Activated T-cell treated with anti-CD3 and anti-CD28 coated beads, Interleukin-2, amount 50 U/mL, for 48 hours (primary cell): Measurements from ENCODE around the gene FAHD2B.
"Not testable (repeated sequence)": the region's sequence is repeated elsewhere in the genome, so short reads cannot be mapped to it uniquely, and the experiment has no call there.

Source experiments
- DNase-seq, 2 experiments: peaks; one replicate each; pipeline ENCODE4 v3.0.0-alpha.2; 2020

Gene FAHD2B, protein sequence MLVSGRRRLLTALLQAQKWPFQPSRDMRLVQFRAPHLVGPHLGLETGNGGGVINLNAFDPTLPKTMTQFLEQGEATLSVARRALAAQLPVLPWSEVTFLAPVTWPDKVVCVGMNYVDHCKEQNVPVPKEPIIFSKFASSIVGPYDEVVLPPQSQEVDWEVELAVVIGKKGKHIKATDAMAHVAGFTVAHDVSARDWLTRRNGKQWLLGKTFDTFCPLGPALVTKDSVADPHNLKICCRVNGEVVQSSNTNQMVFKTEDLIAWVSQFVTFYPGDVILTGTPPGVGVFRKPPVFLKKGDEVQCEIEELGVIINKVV

GRCh38 chr2:97094772-97095611 lies at the start of gene FAHD2B:
Gene FAHD2B, minus strand, starts transcription at chr2:97094882. Its CDS starts 3,176 bp downstream, at chr2:97091706.
- peak; percentile 80 to 87 for DNase-seq

DNA sequence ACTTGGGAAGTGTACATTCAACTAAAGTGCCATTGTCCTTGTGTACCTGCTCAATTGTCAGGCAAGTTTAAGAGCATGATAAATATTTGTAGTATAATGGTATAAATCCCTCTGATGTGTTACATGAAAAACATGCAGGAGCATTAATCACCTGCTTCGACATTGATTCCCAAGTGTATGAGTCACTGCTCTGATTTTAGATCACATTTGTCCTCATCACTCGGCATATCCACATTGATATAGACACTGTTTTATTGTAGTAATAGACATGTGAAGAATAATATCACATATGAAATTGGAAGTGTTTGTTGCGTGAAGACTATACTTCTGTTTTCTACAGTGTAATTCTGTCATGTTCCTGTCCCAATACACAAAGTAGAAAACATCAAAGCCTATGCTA lies 49.3 kb upstream of the FAHD2B start:
- DNase-seq, result not testable (repeated sequence)

DNA sequence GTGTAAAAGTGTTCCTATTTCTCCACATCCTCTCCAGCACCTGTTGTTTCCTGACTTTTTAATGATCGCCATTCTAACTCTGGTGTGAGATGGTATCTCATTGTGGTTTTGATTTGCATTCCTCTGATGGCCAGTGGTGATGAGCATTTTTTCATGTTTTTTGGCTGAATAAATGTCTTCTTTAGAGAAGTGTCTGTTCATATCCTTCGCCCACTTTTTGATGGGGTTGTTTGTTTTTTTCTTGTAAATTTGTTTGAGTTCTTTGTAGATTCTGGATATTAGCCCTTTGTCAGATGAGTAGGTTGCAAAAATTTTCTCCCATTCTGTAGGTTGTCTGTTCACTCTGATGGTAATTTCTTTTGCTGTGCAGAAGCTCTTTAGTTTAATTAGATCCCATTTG lies 34.4 kb upstream of the FAHD2B start:
- DNase-seq, result not testable (repeated sequence)

DNA sequence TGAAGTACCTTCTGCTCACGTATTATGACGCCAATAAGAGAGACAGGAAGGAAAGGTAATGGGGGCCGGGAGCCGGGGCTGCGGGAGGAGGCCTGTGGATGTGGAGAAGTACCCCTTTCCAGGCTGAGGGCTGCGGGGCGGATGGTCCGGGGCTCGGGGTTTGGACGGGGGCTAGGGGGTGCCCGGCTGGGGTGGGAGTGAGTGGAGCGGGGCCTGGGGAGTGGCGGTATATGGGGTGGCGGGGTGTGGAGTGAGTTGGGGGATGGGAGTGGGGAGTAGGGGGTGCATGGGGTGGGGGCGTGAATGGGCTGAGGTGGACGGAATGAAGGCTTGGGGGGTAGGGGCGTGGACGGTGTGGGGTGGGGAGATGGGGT lies 19.2 kb upstream of the FAHD2B start:
- DNase-seq, result not testable (repeated sequence)

GRCh38 chr2:97113050-97113881 lies 18.6 kb upstream of the FAHD2B start, which contains the start of gene ANKRD36:
Gene ANKRD36, plus strand, starts transcription at chr2:97113153. Its CDS starts 587 bp downstream, at chr2:97113740.
- peak; percentile 90 to 93 for DNase-seq

DNA sequence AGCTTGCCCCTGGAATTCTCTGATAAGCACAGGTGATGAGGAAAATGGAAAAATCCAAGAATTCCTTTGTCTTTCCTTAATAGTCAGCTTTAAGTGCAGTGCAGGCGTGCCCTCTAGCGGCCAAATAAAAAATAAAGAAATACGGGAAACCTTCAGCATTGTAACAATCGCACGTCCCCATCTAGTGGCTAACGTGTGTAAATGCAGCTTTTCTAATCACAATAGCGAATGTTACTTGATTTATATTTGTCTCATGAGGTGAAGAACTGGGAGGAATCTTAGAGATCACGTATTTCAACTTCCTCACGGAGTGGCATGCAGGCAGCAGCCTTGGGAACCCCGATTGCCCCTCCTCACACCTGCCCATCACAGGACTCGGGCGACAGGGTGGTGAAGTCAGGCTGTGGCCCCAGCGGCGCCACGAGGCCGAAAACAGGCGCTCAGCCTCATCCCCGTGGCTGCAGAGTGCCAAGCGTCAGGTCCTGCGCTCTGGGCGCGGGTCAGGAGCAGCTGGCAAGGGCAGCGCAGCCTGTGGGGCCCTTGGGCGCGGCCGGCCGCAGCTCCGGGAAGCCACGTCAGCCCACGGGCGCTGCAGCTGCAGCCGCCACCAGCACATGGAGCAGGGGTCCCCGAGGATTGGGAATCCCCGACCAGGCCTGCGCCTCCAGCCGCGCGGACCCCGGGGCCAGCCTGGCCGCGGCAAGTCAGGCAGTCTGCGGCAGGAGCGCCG lies 17.8 kb upstream of the FAHD2B start:
- DNase-seq, result peak; percentile 76 to 77

- not testable (repeated sequence) for DNase-seq
These were observed 16.6 kb upstream of the FAHD2B start for GRCh38 chr2:97111246-97111645.

- not testable (repeated sequence) for DNase-seq
These were observed 12.2 kb upstream of the FAHD2B start for GRCh38 chr2:97106878-97107277.

- DNase-seq, result not testable (repeated sequence)
These were observed 4.2 kb upstream of the FAHD2B start for GRCh38 chr2:97098786-97099372.

DNA sequence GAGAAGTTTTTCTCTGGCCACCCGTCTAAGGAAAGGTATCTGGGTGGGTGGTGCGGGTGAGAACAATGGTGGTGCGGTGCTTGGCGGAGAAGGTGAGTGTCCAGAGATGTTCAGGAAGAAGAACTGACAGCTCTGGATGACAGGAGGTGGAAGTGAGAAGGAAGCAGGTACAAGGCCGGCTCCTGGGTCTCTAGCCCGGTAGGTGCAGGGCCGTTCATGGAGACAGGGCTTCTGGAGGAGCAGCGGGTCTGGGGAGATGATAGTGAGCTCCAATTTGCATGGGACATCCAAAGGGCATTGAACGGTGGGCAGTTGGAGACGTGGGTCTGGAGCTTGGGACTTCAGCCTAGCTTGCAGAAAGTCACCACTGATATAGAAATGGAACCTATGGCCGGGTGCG lies 979 bp upstream of the FAHD2B start:
- no peak for DNase-seq

- not testable (repeated sequence) for DNase-seq
These were observed 505 bp downstream of the FAHD2B start for GRCh38 chr2:97093983-97094771.

DNA sequence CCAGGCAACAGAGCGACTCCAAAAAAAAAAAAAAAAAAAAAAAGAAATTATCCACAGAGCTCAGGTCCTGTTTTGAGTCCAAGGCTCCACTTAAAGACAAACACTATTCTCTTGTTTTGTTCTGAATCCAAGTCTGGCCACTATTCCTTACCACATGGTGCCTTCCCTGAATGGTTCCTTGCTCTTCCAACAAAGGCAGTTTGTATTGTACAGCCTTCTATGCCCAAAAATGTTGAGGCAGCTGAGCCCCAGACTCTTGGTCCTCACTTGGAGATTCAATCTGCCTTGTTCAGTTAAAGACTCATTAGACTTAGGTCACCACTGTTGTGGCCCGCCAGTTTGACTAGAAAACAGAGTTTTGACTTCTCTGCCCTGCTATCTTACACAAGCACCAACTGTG lies 1.7 kb downstream of the FAHD2B start:
- DNase-seq, result not testable (repeated sequence)

DNA sequence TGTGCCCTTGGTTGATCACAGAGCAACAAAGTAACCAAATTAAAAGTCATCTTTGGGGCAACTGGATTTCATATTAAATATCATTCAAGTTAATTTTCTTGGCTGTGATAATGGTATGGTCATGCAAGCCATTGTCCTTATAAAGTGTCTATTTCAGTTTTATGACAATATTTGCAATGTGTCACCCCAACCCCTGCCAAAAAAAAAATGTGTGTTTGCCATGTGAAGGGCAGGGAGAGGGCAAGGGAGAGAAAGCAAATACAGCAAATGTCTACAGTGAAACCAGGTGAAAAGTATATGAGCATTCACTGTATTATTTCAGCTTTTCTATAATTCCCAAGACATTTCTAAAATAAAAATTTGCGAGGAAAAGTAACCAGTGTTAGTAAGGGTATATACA lies 6.0 kb downstream of the FAHD2B start:
- DNase-seq, result not testable (repeated sequence)

DNA sequence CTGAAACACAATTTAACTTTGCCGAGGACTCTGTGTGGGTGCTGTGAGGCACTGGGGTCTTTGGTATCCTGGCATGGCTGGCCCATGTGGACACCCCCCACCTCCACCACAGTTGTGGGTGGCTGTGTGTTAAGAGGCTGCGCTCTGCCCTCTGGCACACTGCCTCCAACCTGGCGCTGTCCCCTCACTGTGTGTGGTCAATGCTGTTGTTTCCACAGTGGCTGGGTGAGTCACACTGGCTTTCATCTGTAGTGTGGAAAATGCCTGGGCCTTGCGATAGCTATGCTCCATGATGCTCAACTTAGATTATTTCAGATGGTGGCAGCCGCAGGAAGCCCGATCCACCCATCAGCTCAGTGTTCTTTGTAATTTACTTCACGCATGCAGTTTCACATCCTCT lies 9.6 kb downstream of the FAHD2B start:
- DNase-seq, result not testable (repeated sequence)

DNA sequence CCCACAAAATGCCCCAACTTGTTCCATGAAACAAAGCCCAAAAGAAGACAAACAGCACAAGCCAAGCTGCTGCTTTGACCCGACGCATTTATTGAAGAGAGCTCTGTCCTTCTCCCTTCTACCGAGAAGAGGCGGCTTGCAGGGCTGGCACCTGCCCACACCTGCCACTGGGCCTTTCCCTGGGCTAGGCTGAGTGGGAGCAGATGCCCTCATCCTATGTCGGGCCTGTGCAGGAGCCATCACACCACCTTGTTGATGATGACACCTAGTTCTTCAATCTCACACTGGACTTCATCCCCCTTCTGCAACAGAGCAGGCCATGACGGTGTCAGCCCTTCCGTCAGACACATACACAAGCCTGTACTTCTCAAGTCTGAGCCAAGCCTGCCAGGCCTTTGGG lies 11.2 kb downstream of the FAHD2B start:
- DNase-seq, result not testable (repeated sequence)

DNA sequence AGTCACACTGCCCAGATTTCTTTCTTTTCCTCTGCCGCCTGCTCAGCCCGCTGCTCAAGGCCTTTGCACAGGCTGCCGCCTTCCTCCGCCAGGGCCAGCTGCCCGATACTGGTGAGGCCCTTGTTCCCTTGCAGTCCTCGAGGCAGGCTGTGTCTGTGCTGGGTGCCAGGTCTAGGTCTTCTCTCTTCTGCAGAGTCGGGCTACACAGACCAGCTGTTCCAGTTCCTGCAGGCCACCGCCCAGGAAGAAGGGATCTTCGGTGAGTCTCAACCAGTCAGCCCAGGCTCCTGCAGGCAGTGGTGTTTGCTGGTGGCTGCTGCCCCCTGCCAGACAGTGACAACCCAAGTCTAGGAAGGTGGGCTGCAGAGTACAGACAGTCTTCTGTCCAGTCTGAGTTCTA lies 12.5 kb downstream of the FAHD2B start:
- not testable (repeated sequence) for DNase-seq

- not testable (repeated sequence) for DNase-seq
These were observed 13.8 kb downstream of the FAHD2B start for GRCh38 chr2:97080855-97081254.

DNA sequence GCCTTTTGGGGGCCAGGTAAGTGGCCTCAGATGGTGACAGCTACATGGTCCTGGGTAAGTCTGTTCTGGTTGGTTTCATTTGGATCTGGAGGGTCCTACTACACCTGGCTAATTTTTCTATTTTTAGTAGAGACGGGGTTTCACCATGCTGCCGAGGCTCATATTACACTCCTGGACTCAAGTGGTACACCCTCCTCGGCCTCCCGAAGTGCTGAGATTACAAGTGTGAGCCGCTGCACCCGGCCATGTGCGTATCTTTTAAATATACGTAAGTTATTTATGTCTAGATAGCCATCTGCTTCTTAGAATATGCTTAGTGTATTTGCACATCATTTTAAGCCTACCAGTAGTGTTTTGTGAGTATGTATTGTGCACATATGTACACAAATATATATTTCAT lies 17.5 kb downstream of the FAHD2B start:
- not testable (repeated sequence) for DNase-seq

GRCh38 chr2:97070915-97071314 lies 23.8 kb downstream of the FAHD2B start:
- DNase-seq, result not testable (repeated sequence)

- not testable (repeated sequence) for DNase-seq
These were observed 26.0 kb downstream of the FAHD2B start for GRCh38 chr2:97068722-97069121.

GRCh38 chr2:97068074-97068473 lies 26.6 kb downstream of the FAHD2B start:
- no peak for DNase-seq
